WTC11 (cell line): ENCODE results near the gene ZFAND6.

Source experiments
- NFE2L1 ChIP-seq: sonication (generic); formaldehyde crosslinking; IDR thresholded peaks from 2 replicates; pipeline ENCODE4 v1.8.1; 2023; ENCODE audit warnings: missing genetic modification reagents
- TF ChIP-seq, protein P1 (sequence below): fragments of 200-600 bp; IDR thresholded peaks from 2 replicates; pipeline ENCODE4 v1.8.0; 2022; ENCODE audit warnings: antibody characterized with exemption

DNA sequence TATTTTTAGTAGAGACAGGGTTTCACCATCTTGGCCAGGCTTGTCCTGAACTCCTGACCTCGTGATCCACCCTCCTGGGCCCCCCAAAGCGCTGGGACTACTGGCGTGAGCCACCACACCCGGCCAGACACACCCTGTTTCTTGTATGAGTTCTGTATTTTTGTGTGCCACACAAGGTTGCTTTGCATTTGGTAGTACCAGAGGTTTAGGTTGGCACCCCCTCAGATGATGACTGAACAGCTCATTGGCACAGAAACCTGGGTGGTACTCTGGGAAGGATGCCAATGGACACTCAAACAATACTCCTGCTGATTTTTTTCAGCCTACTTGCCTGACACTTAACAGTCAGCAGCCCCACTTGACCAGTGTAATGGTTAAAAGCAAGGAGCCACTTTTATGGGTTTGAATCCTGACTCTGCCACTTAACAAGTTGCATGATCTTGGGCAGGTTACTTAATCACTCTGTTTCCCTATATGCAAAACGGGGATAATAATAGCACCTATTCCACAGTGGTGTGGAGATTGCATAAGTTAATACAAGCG, 49.3 kb upstream of the ZFAND6 start:
- TF ChIP-seq, protein P1, sequence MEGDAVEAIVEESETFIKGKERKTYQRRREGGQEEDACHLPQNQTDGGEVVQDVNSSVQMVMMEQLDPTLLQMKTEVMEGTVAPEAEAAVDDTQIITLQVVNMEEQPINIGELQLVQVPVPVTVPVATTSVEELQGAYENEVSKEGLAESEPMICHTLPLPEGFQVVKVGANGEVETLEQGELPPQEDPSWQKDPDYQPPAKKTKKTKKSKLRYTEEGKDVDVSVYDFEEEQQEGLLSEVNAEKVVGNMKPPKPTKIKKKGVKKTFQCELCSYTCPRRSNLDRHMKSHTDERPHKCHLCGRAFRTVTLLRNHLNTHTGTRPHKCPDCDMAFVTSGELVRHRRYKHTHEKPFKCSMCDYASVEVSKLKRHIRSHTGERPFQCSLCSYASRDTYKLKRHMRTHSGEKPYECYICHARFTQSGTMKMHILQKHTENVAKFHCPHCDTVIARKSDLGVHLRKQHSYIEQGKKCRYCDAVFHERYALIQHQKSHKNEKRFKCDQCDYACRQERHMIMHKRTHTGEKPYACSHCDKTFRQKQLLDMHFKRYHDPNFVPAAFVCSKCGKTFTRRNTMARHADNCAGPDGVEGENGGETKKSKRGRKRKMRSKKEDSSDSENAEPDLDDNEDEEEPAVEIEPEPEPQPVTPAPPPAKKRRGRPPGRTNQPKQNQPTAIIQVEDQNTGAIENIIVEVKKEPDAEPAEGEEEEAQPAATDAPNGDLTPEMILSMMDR: no peak
- no peak for TF ChIP-seq NFE2L1 (CRISPR knock-in tag)
